AG10803 (cell line): ENCODE results near the gene GRID1.

Experiments used
- DNase-seq: peaks from one replicate; pipeline ENCODE4 v3.0.0; 2010; ENCODE audit warnings: low read depth
- H3K4me3 ChIP-seq: 2 replicates; pipeline ENCODE4 v1.5.1; 2011; ENCODE audit warnings: mild to moderate bottlenecking, low read length, control low read depth
- TF ChIP-seq, protein P1 (sequence below): conservative IDR thresholded peaks from 2 replicates; pipeline ENCODE4 v1.5.1; 2011; ENCODE audit warnings: mild to moderate bottlenecking, low read length, control low read depth, inconsistent platforms

Gene GRID1

DNA sequence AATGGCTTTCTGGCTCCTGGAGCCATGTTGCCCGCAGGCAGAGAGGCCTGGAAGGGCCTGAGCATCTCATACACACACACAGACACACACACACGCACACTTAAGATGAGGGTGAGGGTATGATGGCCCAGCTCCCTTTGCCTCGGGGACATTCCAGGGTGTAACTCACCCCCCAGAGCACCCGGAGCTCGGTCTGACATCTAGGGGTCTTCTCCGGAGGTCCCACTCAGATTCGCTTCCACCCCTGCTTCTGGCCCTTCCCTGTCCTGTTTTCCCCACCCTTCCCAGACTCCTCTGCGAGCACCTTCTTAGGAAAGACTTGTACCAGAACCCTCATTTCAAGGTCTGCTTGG lies 304.4 kb downstream of the GRID1 start:
- H3K4me3 ChIP-seq = no peak overlapping the region
- DNase-seq = no peak

DNA sequence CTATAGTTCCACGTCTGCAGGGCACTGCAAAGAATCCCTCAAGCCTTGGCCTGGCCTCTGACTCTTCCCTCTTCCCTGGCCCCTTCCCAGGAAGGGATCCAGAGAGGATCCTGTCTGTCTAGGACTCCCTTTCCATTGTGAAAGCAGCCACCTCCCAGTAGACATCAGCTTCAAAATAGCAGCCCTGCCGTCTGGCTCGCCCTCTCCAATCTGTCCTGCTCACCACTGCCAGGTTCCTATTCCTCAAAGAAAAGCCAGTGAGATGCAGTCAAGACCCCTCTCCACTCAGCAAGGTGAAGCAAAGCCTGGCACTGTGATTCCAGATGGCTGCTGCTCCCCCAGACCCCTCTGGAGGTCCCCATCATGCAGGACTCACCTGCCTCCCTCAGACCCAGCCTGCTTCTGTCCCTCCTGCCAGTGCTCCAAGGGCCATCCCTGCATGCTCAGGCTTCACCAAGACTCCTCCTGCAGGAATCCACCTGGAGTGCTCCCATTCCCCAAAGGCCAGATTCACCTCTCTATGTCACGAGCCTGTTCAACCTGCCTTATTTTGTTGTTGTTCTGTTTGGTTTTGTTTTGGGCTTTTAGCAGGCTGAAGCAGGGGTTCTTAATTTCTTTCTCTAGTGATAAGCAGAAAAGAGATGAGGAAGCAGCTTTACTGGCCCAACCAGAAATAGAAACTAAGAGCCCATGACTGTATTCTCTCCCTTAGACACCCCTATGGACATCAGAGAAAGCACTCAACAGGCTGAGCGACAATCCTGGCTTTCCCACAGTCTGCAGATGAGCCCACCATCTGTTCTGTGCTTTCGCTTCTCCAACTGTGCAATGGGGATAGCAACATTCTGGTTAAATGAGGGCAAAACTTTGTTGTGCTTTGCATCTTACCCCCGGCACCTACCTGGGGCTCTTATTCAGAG lies 305.1 kb downstream of the GRID1 start:
- TF ChIP-seq, protein P1, sequence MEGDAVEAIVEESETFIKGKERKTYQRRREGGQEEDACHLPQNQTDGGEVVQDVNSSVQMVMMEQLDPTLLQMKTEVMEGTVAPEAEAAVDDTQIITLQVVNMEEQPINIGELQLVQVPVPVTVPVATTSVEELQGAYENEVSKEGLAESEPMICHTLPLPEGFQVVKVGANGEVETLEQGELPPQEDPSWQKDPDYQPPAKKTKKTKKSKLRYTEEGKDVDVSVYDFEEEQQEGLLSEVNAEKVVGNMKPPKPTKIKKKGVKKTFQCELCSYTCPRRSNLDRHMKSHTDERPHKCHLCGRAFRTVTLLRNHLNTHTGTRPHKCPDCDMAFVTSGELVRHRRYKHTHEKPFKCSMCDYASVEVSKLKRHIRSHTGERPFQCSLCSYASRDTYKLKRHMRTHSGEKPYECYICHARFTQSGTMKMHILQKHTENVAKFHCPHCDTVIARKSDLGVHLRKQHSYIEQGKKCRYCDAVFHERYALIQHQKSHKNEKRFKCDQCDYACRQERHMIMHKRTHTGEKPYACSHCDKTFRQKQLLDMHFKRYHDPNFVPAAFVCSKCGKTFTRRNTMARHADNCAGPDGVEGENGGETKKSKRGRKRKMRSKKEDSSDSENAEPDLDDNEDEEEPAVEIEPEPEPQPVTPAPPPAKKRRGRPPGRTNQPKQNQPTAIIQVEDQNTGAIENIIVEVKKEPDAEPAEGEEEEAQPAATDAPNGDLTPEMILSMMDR = no peak
- H3K4me3 ChIP-seq = no peak overlapping the region
- DNase-seq = no peak

More for the DNA sequence above, 304.4 kb downstream of the GRID1 start:
- TF ChIP-seq, protein P1 = no peak

DNA sequence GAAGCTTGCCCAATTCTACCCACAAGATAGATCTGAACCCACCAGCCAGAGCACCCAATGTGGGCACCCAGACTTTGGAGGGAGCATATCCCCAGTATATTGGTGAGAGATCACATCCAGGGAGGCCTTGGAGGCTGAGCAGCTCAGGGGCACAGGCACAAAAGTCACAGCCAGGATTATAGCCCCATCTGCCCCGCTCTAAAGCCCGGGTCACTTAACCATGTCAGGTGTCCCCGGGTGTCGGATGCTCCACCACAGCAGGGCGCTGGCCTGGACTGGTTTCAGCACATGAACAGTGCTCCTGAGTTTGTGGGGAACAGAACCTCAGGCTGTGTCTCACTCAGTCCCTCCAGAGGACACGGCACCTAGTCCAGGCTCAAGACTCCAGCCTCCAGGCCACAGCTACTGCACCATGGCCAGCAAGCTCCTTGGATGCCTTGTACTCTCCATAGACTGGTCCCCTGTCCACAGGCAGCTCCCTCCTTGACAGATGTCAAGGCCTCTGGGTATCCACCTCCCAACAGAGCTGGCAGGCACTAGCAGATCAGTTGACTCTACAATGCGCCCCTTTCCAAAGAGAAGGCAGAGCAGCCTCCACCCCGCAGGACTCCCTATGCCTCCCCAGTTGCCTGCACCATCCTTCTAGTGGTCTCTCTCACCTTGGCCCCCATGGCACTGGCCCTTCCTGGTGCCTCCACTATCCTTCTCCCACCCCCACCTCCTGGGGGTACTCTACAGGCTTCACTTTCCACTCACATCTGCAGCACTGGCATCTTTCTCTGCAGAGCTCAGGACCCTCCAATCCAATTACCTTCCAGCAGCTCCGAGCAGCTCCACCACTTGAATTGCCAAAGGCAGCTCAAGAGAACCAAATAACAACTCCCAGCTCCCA lies 306.0 kb downstream of the GRID1 start:
- TF ChIP-seq, protein P1 = no peak
- DNase-seq = no peak
- H3K4me3 ChIP-seq = no peak overlapping the region

DNA sequence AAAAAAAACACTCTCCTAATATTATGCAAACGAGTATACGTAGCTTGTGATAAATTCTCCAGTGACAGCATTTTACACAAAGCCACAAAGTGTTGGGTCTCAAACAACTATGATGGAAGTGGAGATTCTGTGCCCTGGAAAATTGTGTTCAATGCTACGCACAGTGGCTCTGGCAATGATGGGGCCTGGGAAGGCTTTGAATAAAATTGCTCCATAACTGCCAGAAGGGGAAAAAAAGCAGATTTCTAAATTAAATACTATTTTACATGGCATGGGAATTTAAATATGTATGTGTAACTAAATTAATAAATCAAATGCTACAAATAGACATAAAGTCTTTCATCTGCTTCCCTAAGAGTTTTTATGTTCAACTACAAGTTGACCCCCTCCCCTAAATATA lies 306.7 kb downstream of the GRID1 start:
- H3K4me3 ChIP-seq = no peak overlapping the region
- TF ChIP-seq, protein P1 = no peak
- no peak for DNase-seq

DNA sequence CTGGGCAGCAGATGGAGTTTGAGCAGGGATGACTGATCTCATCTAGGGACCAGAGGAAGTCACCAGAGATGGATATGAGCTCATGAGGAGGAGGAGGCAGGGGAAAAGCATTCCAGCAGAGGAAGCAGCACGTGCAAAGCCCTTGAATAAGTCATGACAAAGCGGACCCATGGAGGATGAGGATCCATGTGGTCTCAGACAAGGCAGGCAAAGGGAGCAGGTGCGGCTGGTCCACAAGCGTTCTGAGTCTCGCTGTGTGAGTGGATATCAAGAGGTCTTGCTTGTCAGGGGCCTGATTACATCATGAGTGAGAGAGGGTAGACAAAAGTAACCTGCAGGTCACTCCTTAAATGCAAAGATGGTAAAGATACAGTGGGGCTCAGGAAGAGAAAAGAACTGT lies 307.6 kb downstream of the GRID1 start:
- H3K4me3 ChIP-seq = no peak overlapping the region
- TF ChIP-seq, protein P1 = no peak
- no peak for DNase-seq

DNA sequence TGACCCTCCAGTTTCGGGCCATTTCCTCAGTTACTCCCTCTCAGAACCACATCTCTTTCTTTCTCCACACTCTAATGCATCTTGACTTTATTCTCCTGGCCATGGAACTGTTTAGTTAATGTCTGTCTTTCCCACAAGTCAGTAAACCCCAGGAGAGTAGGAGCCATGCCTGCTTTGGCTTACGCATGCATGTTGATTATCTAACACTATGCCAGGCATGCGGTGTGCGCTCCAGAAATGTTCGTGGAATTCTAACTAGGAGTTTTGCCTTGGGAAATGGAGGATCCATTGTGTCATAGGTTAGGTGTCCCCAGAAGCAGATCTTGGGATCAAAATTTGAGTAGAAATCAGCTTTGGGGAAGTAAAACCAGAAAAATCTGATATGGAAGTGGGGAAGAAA lies 308.9 kb downstream of the GRID1 start:
- DNase-seq = no peak
- TF ChIP-seq, protein P1 = no peak
- H3K4me3 ChIP-seq = no peak overlapping the region
